Omental fat pad (tissue), 4 donors: ENCODE data around the gene MTFR1L. TPM values are rescaled to one million over a fixed set of nuclear protein-coding genes. Genes with fewer than 3 reads are reported as not detected.

Experiments used
- ATAC-seq: fragments of 150-250 bp; one replicate; pipeline ENCODE4 v1.9.1; 2016; ENCODE audit warnings: mild to moderate bottlenecking, moderate library complexity; ENCODE audit not compliant: low FRiP score
- DNase-seq: peaks from one replicate; pipeline ENCODE4 v3.0.0-alpha.2; 2019; ENCODE audit warnings: low spot score
- total RNA-seq, 4 donors: library from RNA; depleted of rRNA; stranded (reverse); fragments of >200 nt; gene quantifications; one replicate each; pipeline ENCODE4 v1.1.0, GENCODE V29; 2016
- TF ChIP-seq, protein P1 (sequence below), 3 donors: fragments of 450-650 bp; IDR thresholded peaks; one replicate each; pipeline ENCODE4 v1.5.1; 2016 to 2017; ENCODE audit warnings: antibody characterized with exemption in 3 of 3, mild to moderate bottlenecking in 3 of 3, moderate library complexity in 2 of 3

The MTFR1L gene
- total RNA-seq, 4 donors from 2014 or later: 40.8 to 84.2 (median 61.3) TPM

DNA sequence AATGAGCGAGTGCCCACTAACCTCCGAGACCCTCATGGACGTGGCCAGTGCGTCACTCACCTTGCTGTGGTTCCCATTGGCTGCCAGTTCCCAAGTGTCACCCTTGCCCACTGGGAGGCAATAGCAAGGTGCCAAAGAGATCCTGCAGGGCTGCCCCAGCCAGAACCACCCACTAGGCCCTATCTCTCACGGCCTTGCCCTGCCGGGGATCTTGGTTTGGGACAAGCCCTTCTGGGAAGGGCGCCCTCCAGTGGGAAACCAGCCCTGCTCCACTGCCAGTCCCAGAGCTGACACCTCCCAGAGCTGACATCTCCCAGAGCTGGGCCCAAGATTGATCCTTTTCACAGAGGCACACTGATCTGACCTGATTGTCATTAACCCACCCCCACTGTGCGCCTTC lies 21.8 kb upstream of the MTFR1L start:
- DNase-seq (no peak), ATAC-seq (no peak)
- TF ChIP-seq, protein P1, sequence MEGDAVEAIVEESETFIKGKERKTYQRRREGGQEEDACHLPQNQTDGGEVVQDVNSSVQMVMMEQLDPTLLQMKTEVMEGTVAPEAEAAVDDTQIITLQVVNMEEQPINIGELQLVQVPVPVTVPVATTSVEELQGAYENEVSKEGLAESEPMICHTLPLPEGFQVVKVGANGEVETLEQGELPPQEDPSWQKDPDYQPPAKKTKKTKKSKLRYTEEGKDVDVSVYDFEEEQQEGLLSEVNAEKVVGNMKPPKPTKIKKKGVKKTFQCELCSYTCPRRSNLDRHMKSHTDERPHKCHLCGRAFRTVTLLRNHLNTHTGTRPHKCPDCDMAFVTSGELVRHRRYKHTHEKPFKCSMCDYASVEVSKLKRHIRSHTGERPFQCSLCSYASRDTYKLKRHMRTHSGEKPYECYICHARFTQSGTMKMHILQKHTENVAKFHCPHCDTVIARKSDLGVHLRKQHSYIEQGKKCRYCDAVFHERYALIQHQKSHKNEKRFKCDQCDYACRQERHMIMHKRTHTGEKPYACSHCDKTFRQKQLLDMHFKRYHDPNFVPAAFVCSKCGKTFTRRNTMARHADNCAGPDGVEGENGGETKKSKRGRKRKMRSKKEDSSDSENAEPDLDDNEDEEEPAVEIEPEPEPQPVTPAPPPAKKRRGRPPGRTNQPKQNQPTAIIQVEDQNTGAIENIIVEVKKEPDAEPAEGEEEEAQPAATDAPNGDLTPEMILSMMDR (IDR thresholded peaks at IDR 0.05): no peak

DNA sequence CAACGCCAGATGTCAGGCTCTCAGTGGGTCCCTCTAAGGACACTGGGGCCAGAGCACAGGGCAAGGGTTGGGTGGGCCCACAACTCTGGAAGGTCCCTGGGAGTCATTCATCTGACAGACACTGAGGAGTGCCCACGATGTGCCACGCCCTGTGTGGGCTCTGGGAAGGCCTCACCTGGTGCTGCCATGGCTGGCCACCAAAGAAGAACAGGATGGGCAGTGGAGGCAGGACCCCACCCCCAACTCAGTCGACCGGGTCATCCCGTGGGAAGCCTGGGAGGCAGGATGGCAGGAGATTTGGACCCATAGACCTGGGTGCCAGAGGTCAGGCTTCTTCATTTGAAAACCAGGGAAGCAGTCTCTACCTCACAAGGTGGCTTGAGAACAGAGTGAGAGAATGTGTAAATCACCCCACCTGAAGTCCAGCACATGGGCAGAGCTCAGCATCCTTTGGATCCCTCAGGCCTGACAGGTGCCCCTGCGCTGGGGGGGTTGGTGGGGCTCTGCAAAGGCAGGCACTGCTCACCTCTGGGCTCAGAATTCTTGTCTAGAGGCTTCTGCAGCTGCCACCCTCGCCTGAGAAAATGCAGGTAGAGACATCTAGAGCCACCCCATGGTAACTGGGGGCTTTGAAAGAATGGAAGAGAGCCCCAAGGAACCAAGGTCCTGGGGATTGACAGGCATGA lies 20.9 kb upstream of the MTFR1L start:
- TF ChIP-seq, protein P1 (IDR thresholded peaks at IDR 0.05): no peak
- no peak for DNase-seq
- ATAC-seq: no peak

GRCh38 chr1:25799352-25799934 lies 20.3 kb upstream of the MTFR1L start:
- DNase-seq (no peak), ATAC-seq (no peak)
- TF ChIP-seq, protein P1 (IDR thresholded peaks at IDR 0.05): no peak

GRCh38 chr1:25799935-25800702 lies 19.6 kb upstream of the MTFR1L start, which contains the start of gene SELENON:
TSS of gene SELENON (plus strand) at chr1:25800193. CDS start at chr1:25800231, 38 bp downstream.
- ATAC-seq: peak; percentile 58
- DNase-seq: no peak
- TF ChIP-seq, protein P1 (IDR thresholded peaks at IDR 0.05): no peak

DNA sequence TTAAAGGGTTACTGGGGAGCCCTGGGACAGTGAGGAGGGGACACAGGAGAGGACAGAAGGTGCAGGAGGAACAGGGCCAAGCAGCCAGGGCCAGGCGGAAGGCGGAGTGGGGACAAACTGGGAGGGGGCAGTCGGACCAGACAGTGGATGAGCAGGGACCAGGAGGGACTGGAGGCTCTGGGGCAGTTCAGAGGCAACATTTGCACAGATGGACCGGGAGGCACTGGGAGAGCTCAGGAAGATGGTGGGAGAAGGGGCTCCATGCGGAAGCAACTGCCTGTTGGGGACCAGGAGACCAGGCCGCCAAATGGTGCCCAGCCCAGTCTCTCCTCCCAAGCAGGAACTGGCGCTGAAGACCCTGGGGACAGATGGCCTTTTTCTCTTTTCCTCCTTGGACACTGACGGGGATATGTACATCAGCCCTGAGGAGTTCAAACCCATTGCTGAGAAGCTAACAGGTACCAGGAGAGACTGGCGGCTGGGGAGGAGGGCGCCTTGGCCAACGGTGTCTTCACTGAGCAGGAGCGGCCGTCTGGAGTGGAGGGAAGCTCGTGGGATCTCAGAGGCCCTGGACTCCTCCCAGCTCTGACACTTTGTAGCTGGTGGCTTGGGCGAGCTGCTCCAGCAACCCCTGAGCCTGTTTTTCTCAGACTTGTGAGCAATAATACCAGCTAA lies 18.9 kb upstream of the MTFR1L start:
- ATAC-seq: no peak
- TF ChIP-seq, protein P1 (IDR thresholded peaks at IDR 0.05): no peak
- DNase-seq: no peak

GRCh38 chr1:25802915-25803314 lies 16.8 kb upstream of the MTFR1L start:
- DNase-seq: no peak
- ATAC-seq: no peak
- TF ChIP-seq, protein P1 (IDR thresholded peaks at IDR 0.05): no peak
